ENCODE results near the gene CDKN1A.
"Not testable (repeated sequence)": the region's sequence is repeated elsewhere in the genome, so short reads cannot be mapped to it uniquely, and the experiment has no call there.

CDKN1A gene

GRCh38 chr6:36718560-36718959 lies 40.0 kb downstream of the CDKN1A start:
- no peak for TF ChIP-seq CTCF (IDR thresholded peaks at IDR 0.05; ENCODE audit: insufficient read depth, low read depth, low read length, missing control alignments)
- no peak overlapping the region for H3K4me3 ChIP-seq (ENCODE audit: low read depth, low read length)
- no peak for DNase-seq (ENCODE audit: low read depth)

DNA sequence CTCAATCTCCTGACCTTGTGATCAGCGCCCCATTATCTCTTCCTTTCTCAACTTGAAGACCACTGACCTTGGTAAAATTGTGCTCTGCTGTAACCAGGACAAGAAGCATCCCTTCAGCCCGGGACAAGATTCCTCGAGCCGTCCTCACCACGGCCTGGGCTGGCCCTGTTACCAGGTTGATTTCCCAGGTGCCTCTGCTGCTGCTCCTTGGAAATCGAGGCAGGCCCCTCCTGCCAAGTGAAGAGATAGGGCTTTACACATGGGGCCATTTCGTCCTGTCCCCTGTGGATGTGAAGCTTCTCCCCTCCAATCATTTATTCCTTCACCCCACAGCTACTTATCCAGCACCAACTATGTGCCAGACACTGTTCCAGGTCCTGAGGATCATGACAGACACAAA lies 40.6 kb downstream of the CDKN1A start:
- no peak for TF ChIP-seq CTCF (IDR thresholded peaks at IDR 0.05; ENCODE audit: insufficient read depth, low read depth, low read length, missing control alignments)
- DNase-seq (ENCODE audit: low read depth): no peak
- no peak overlapping the region for H3K4me3 ChIP-seq (ENCODE audit: low read depth, low read length)

DNA sequence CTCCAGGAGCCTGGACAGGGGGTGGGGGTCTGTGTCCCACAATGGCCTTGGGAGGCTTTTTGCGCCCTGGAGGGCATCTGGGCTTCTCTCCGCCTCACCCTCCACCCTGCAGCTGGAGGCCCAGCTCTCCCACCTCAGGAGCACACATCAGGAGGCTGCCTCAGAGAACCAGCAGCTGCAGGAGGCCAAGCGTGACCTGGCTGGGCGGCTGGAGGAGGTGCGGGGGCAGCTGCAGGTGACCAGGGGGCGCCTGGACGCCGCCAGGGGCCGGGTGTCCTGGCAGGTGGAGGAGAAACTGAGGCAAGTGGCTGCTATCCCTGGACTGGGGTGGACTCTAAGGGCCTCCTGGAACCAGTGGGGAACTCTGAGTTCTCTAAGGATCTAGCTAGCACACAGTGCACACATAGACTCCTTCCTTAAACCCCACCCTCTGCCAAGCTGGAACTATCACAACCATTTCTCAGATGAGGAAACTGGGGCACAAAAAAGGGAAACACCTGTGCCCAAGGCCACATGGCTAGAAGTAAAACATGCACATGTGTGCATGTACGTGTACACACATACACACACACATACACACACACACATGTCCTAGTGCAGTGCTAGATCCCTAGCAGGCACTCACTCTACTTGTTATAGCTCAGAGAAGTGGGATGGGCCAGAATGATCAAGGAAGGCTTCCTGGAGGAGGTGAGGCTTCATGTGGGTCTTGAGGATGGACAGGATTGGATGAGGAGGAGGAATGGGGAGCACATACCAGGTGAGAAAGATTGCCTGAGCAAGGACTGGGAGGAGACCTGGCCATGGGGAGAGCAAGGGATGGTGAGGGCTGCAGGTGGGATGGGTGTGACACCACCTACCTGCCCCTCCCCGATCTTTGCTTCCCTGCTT lies 42.0 kb downstream of the CDKN1A start:
- TF ChIP-seq CTCF (IDR thresholded peaks at IDR 0.05; ENCODE audit: insufficient read depth, low read depth, low read length, missing control alignments): no peak
- H3K4me3 ChIP-seq (ENCODE audit: low read depth, low read length): no peak overlapping the region
- no peak for DNase-seq (ENCODE audit: low read depth)

DNA sequence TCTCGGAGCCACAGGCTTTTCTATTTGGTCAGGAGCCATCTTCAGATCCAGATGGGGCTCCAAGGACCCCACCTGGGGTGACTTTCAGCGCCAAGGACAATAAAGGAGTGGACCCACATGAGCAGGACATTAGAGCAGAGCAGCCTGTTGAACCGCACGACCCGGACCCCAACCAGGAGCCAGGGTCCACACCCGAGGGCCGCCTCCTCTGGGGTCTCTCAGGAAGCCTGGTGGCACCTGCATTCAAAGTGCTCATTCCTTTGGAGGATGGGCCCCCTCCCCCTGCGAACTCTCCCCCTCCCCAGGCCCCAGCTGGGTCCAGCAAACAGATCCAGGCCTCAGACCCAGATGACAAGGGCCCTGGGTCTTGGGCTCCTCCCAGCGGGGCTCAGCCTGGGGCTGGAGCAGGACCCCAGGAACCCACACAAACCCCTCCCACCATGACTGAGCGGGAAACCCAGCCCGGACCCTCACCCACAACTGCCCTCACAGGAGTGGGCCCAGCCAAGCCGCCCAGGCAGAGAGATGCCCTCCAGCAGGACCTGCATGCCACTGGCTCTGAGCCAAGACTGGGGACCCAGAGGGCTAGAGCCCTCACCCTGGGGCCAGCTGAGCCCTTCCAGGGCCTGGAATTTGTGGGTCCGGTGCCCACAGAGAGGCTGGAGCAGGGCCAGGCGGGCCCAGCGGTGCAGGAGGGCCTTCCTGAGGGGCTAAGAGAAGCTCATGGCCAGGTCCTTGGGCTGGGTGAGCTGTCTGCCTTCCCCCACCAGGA lies 43.0 kb downstream of the CDKN1A start:
- no peak for TF ChIP-seq CTCF (IDR thresholded peaks at IDR 0.05; ENCODE audit: insufficient read depth, low read depth, low read length, missing control alignments)
- no peak overlapping the region for H3K4me3 ChIP-seq (ENCODE audit: low read depth, low read length)
- DNase-seq (ENCODE audit: low read depth): no peak

- H3K4me3 ChIP-seq (ENCODE audit: low read depth, low read length): no peak overlapping the region
- no peak for DNase-seq (ENCODE audit: low read depth)
- no peak for TF ChIP-seq CTCF (IDR thresholded peaks at IDR 0.05; ENCODE audit: insufficient read depth, low read depth, low read length, missing control alignments)
These were observed 43.9 kb downstream of the CDKN1A start for GRCh38 chr6:36722365-36722764.

DNA sequence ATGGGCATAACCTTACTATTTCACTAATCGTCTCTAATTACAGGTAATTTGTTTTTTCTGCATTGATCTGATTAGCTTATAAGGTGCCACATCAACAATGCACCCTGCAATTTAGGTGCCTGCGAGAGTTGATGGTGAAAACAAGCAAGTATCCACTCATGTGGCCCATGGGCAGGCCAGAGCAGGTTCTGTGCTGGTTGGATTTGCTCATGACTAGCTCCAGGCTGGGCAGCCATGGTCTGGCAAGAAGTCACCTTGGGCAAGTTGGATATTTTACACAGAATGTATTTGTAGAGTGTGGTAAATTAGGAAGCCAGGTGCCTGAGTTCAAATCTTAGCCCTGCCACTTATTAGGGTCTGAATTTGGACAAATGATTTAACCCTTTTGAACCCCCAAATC lies 44.4 kb downstream of the CDKN1A start:
- H3K4me3 ChIP-seq (ENCODE audit: low read depth, low read length): no peak overlapping the region
- DNase-seq (ENCODE audit: low read depth): no peak
- no peak for TF ChIP-seq CTCF (IDR thresholded peaks at IDR 0.05; ENCODE audit: insufficient read depth, low read depth, low read length, missing control alignments)

- H3K4me3 ChIP-seq (ENCODE audit: low read depth, low read length); DNase-seq (ENCODE audit: low read depth): not testable (repeated sequence)
These were observed 45.5 kb downstream of the CDKN1A start for GRCh38 chr6:36723992-36724391.
